ENCODE measurements around the gene PREPL. TPM values are rescaled to one million over a fixed set of nuclear protein-coding genes. Genes with fewer than 3 reads are reported as not detected.

Gene PREPL
- total and polyA plus RNA-seq, 2 of the 8 experiments (the other 6 are each of a cell fraction or from before 2014, with no cell fraction given) = 13.6 to 38.9 TPM

- TF ChIP-seq RFX5 (IDR thresholded peaks at IDR 0.05; ENCODE audit: borderline replicate concordance, low read depth, low read length) (no peak), BACH1 (IDR thresholded peaks at IDR 0.05; ENCODE audit: low read length) (no peak), USF2 (IDR thresholded peaks at IDR 0.05; ENCODE audit: low read length) (no peak), GABPA (IDR thresholded peaks at IDR 0.05; ENCODE audit: borderline replicate concordance, insufficient read depth, low read length) (no peak), MAFK (IDR thresholded peaks at IDR 0.05; ENCODE audit: low read depth, low read length) (no peak), SUZ12 (IDR thresholded peaks at IDR 0.05; ENCODE audit: low read length) (no peak), POLR2A (IDR thresholded peaks at IDR 0.05; ENCODE audit: control extremely low read depth in 1 of 2, low read depth in 2 of 2, low read length in 2 of 2) (no peak), SIN3A (conservative IDR thresholded peaks at IDR 0.05 in 1 of 2, IDR thresholded peaks at IDR 0.05 in 1 of 2; ENCODE audit: low read depth in 1 of 2, low read length in 2 of 2) (no peak), HDAC2 (IDR thresholded peaks at IDR 0.05; ENCODE audit: borderline replicate concordance in 1 of 2, low read depth in 2 of 2, low read length in 2 of 2) (no peak), FOSL1 (IDR thresholded peaks at IDR 0.05; ENCODE audit: insufficient read depth, low read depth, low read length) (no peak), POLR2AphosphoS5 (IDR thresholded peaks at IDR 0.05; ENCODE audit: low read depth, low read length) (no peak), SP2 (IDR thresholded peaks at IDR 0.05; ENCODE audit: low read length) (no peak), BRCA1 (IDR thresholded peaks at IDR 0.05; ENCODE audit: low read depth, low read length) (no peak)
- TF ChIP-seq, protein P1, sequence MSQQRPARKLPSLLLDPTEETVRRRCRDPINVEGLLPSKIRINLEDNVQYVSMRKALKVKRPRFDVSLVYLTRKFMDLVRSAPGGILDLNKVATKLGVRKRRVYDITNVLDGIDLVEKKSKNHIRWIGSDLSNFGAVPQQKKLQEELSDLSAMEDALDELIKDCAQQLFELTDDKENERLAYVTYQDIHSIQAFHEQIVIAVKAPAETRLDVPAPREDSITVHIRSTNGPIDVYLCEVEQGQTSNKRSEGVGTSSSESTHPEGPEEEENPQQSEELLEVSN (IDR thresholded peaks at IDR 0.05) = no peak
- TF ChIP-seq, protein P2, sequence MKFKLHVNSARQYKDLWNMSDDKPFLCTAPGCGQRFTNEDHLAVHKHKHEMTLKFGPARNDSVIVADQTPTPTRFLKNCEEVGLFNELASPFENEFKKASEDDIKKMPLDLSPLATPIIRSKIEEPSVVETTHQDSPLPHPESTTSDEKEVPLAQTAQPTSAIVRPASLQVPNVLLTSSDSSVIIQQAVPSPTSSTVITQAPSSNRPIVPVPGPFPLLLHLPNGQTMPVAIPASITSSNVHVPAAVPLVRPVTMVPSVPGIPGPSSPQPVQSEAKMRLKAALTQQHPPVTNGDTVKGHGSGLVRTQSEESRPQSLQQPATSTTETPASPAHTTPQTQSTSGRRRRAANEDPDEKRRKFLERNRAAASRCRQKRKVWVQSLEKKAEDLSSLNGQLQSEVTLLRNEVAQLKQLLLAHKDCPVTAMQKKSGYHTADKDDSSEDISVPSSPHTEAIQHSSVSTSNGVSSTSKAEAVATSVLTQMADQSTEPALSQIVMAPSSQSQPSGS (IDR thresholded peaks at IDR 0.05; ENCODE audit: low read length) = no peak
Measured at GRCh38 chr2:44369392-44369791, 8.1 kb upstream of the PREPL start (continued).

All from H1 (cell line).